Astrocyte of the cerebellum (primary cell): Measurements from ENCODE around the gene DTNBP1.

Experiments used
- DNase-seq: peaks from one replicate; pipeline ENCODE4 v3.0.0-alpha.2; 2011; ENCODE audit warnings: low read depth
- H3K4me3 ChIP-seq: 2 replicates; pipeline ENCODE4 v1.5.1; 2011; ENCODE audit warnings: mild to moderate bottlenecking, low read depth, low read length, moderate library complexity
- in situ Hi-C: cut with HindIII; loops from 2 replicates; pipeline ENCODE4 v1.10.0; 2017; ENCODE audit warnings: low sequenced_read_pairs
- TF ChIP-seq, protein P1 (sequence below): IDR thresholded peaks from 2 replicates; pipeline ENCODE4 v1.5.1; 2012; ENCODE audit warnings: low read length, low read depth, moderate library complexity, mild to moderate bottlenecking; ENCODE audit errors: missing control alignments

DTNBP1 gene

DNA sequence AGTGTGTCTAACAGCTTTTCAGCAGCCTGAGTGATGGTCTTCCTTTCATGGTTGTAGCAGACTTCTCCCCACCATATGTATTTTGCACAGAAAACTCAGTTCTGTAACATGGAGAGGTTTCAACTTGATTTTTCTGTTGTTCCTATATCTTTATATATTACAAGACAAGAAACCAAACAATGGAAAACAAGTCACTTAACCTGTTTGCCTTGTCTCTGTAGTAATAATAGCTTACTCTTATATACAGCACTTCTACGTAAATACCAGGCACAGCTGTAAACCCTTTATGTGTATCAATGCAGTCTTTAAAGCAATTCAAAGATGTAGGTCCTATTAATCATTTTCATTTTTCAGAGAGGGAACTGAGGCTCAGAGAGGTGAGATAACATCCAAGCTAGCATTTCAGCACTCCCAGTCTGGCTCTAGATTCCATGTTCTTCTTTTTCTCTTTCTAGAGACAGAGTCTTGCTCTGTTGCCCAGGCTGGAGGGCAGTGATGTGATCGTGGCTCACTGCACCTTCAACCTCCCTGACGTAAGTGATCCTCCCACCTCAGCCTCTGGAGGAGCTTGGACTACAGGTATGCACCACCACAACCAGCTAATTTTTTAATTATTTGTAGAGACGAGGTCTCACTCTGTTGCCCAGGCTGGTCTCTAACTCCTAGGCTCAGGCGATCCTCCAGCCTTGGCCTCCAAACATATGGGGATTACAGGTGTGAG, 90.4 kb downstream of the DTNBP1 start:
- in situ Hi-C loops: no loop called here
- TF ChIP-seq, protein P1, sequence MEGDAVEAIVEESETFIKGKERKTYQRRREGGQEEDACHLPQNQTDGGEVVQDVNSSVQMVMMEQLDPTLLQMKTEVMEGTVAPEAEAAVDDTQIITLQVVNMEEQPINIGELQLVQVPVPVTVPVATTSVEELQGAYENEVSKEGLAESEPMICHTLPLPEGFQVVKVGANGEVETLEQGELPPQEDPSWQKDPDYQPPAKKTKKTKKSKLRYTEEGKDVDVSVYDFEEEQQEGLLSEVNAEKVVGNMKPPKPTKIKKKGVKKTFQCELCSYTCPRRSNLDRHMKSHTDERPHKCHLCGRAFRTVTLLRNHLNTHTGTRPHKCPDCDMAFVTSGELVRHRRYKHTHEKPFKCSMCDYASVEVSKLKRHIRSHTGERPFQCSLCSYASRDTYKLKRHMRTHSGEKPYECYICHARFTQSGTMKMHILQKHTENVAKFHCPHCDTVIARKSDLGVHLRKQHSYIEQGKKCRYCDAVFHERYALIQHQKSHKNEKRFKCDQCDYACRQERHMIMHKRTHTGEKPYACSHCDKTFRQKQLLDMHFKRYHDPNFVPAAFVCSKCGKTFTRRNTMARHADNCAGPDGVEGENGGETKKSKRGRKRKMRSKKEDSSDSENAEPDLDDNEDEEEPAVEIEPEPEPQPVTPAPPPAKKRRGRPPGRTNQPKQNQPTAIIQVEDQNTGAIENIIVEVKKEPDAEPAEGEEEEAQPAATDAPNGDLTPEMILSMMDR: no peak
- no peak overlapping the region for H3K4me3 ChIP-seq
- no peak for DNase-seq

- no peak overlapping the region for H3K4me3 ChIP-seq
- DNase-seq: no peak
- TF ChIP-seq, protein P1: no peak
- in situ Hi-C loops: no loop called here
These were observed 92.7 kb downstream of the DTNBP1 start for GRCh38 chr6:15570171-15570570.

- no peak overlapping the region for H3K4me3 ChIP-seq
- TF ChIP-seq, protein P1: no peak
- DNase-seq: no peak
- in situ Hi-C loops: no loop called here
These were observed 93.5 kb downstream of the DTNBP1 start for GRCh38 chr6:15569035-15569995.

- TF ChIP-seq, protein P1: no peak
- in situ Hi-C loops: no loop called here
- H3K4me3 ChIP-seq: no peak overlapping the region
- no peak for DNase-seq
These were observed 99.9 kb downstream of the DTNBP1 start for GRCh38 chr6:15562977-15563376.

GRCh38 chr6:15561447-15562199, 101.2 kb downstream of the DTNBP1 start:
- no peak overlapping the region for H3K4me3 ChIP-seq
- no peak for DNase-seq
- TF ChIP-seq, protein P1: no peak
- in situ Hi-C loops: no loop called here

DNA sequence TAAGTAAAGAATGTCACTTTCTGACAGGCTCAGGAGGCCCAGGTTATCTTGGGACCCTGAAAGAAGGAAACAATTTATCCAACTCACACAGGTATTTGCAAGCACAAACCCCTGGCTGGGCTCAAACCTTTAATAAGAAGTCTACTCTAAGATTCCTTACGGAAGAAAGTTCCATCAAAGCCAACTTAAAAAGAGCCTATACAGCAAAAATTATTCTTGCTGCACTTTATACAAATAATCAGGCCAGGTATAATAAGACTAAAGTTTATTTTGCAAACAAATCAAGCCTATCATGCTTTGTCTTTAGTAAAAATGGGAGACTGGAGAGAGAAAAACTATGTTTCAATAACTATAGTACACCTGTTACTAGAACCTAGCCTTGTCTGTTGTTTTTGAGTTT, 102.1 kb downstream of the DTNBP1 start:
- TF ChIP-seq, protein P1: no peak
- H3K4me3 ChIP-seq: no peak overlapping the region
- no peak for DNase-seq
- in situ Hi-C loops: no loop called here
